Measurements from ENCODE around the gene IL23R. TPM values are rescaled to one million over a fixed set of nuclear protein-coding genes. Genes with fewer than 3 reads are reported as not detected.
A peak's percentile ranks its signal among the peaks of the same experiment; 100 is the strongest.

The IL23R gene
- total and polyA plus RNA-seq, 8 donors = 1.3 TPM; not detected in 7

- H3K4me1 ChIP-seq = no peaks in the 10 kb centered on the region
- whole genome bisulfite sequencing, 5 donors = 70 to 96% (median 91%) methylated on average over 2 of the region's 2 CpGs
- H3K9me3 ChIP-seq = no peaks in the 10 kb centered on the region
- intact Hi-C loops (cut with DNase I; ENCODE audit: low total_unique reads) = no loop called here
- no peaks in the 10 kb centered on the region for H3K27me3 ChIP-seq
- no peaks in the 10 kb centered on the region for H3K36me3 ChIP-seq
- no peak overlapping the region for H3K27ac ChIP-seq
- no peak for TF ChIP-seq POLR2A (IDR thresholded peaks at IDR 0.05)
- no peak for TF ChIP-seq EP300 (IDR thresholded peaks at IDR 0.05)
- no peak for TF ChIP-seq CTCF (IDR thresholded peaks at IDR 0.05)
- DNase-seq = no peak
- H3K4me3 ChIP-seq = no peak overlapping the region
These were observed 42.0 kb downstream of the IL23R start for GRCh38 chr1:67208217-67208616.

DNA sequence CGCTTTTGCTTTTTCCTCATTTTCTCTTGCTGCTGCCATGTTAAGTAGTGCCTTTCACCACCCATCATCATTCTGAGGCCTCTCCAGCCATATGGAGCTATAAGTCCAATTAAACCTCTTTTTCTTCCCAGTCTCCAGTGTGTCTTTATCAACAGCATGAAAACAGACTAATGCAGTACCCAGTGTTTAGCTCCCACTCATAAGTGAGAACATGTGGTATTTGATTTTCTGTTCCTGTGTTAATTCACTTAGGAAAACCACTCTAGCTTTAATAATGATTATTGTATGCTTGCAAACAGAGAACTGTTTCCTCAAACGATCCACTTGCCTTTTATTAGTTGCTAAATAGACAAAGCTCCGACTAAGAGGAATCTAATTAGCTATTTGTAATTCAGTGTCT, 43.3 kb downstream of the IL23R start:
- DNase-seq = no peak
- TF ChIP-seq POLR2AphosphoS5 (IDR thresholded peaks at IDR 0.05) (no peak), EP300 (IDR thresholded peaks at IDR 0.05) (no peak), CTCF (IDR thresholded peaks at IDR 0.05) (no peak), POLR2A (IDR thresholded peaks at IDR 0.05) (no peak)
- no peaks in the 10 kb centered on the region for H3K36me3 ChIP-seq
- no peaks in the 10 kb centered on the region for H3K4me1 ChIP-seq
- WGBS, 5 donors = 78 to 83% (median 80%) methylated on average over 3 of the region's 3 CpGs
- H3K4me3 ChIP-seq = no peak overlapping the region
- intact Hi-C loops (cut with DNase I; ENCODE audit: low total_unique reads) = no loop called here
- H3K27me3 ChIP-seq = no peaks in the 10 kb centered on the region
- H3K9me3 ChIP-seq = no peaks in the 10 kb centered on the region
- H3K27ac ChIP-seq = no peak overlapping the region

- Histone ChIP-seq H3K4me1 (no peaks in the 10 kb centered on the region), H3K27me3 (no peaks in the 10 kb centered on the region), H3K27ac (no peak overlapping the region), H3K9me3 (no peaks in the 10 kb centered on the region), H3K36me3 (no peaks in the 10 kb centered on the region), H3K4me3 (no peak overlapping the region)
- intact Hi-C loops (cut with DNase I; ENCODE audit: low total_unique reads) = no loop called here
- peak in 1 of 2 donors; percentile 59 for DNase-seq
- TF ChIP-seq EP300 (IDR thresholded peaks at IDR 0.05) (no peak), CTCF (IDR thresholded peaks at IDR 0.05) (peak in 4 of 7 experiments; percentile 26 to 60 (median 42)), POLR2AphosphoS5 (IDR thresholded peaks at IDR 0.05) (no peak), POLR2A (IDR thresholded peaks at IDR 0.05) (no peak)
- 42 to 68% (median 57%) methylated on average over 4 of the region's 4 CpGs for WGBS, 5 donors
These were observed 45.6 kb downstream of the IL23R start for GRCh38 chr1:67211589-67212563.

GRCh38 chr1:67213164-67213563, 46.9 kb downstream of the IL23R start:
- no peaks in the 10 kb centered on the region for H3K36me3 ChIP-seq
- no peaks in the 10 kb centered on the region for H3K9me3 ChIP-seq
- intact Hi-C loops (cut with DNase I; ENCODE audit: low total_unique reads) = no loop called here
- no peak overlapping the region for H3K4me3 ChIP-seq
- peak in 1 of 2 donors; percentile 33 for DNase-seq
- no peaks in the 10 kb centered on the region for H3K27me3 ChIP-seq
- H3K27ac ChIP-seq = no peak overlapping the region
- WGBS, 5 donors = 52 to 64% (median 58%) methylated on average over 3 of the region's 3 CpGs
- TF ChIP-seq POLR2AphosphoS5 (IDR thresholded peaks at IDR 0.05) (no peak), CTCF (IDR thresholded peaks at IDR 0.05) (peak in 2 of 7 experiments; percentile 21 to 30)
- no peaks in the 10 kb centered on the region for H3K4me1 ChIP-seq
